GM12874 (cell line): ENCODE data around the gene NRP1.

Source experiments
- TF ChIP-seq, protein P1 (sequence below): IDR thresholded peaks from 2 replicates; pipeline ENCODE4 v1.5.1; 2011; ENCODE audit warnings: low read depth, mild to moderate bottlenecking, control low read depth, low read length, moderate library complexity; ENCODE audit not compliant: insufficient read depth

Gene NRP1

DNA sequence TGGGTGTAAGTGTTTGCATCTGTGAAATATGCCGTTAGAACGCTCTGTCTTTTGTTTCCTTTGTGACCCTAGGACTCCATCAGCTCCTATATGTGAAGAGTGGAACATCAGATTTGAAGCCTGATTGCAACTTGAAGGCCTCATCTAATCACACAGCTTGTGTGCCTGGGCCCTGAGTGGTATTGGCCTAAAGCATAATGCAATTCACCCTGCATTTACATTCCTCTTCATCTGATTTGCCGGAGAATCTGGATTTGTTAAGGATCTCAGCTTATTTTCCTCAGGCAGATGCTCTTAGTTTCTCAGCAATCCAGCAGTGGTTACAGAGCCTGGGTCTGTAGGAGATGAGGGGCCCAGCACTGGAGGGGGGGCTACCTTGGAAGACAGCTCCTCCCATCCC, 193.2 kb downstream of the NRP1 start:
- TF ChIP-seq, protein P1, sequence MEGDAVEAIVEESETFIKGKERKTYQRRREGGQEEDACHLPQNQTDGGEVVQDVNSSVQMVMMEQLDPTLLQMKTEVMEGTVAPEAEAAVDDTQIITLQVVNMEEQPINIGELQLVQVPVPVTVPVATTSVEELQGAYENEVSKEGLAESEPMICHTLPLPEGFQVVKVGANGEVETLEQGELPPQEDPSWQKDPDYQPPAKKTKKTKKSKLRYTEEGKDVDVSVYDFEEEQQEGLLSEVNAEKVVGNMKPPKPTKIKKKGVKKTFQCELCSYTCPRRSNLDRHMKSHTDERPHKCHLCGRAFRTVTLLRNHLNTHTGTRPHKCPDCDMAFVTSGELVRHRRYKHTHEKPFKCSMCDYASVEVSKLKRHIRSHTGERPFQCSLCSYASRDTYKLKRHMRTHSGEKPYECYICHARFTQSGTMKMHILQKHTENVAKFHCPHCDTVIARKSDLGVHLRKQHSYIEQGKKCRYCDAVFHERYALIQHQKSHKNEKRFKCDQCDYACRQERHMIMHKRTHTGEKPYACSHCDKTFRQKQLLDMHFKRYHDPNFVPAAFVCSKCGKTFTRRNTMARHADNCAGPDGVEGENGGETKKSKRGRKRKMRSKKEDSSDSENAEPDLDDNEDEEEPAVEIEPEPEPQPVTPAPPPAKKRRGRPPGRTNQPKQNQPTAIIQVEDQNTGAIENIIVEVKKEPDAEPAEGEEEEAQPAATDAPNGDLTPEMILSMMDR, result no peak

DNA sequence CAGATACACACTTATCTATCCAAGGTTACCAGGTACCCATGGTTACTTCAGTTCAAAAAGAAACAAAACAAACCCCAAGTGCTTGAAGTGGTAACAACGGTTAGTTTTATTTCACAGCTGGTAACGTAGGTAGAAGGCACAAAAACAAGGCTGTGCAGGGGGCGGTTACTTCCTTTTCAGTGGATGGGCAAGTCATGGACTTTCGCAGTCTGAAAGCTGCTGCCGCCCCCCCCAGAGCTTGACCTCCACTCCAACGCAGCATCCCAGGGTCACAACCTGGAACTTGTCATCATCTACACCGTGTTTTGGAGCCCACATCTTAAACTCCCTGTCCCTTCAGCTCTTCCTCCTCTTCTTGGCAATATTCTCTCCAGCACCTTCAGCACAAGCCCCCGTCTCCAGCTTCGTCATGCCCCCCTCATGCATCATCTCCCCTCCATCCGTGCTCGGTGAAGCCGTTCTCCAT, 195.3 kb downstream of the NRP1 start:
- TF ChIP-seq, protein P1, result no peak

GRCh38 chr10:33137356-33138005, 197.0 kb downstream of the NRP1 start:
- TF ChIP-seq, protein P1, result no peak

- TF ChIP-seq, protein P1, result no peak
Observed at GRCh38 chr10:33136781-33137180, 197.7 kb downstream of the NRP1 start.

- TF ChIP-seq, protein P1, result no peak
Observed at GRCh38 chr10:33136271-33136670, 198.2 kb downstream of the NRP1 start.

GRCh38 chr10:33134011-33134751, 200.3 kb downstream of the NRP1 start:
- TF ChIP-seq, protein P1, result no peak

DNA sequence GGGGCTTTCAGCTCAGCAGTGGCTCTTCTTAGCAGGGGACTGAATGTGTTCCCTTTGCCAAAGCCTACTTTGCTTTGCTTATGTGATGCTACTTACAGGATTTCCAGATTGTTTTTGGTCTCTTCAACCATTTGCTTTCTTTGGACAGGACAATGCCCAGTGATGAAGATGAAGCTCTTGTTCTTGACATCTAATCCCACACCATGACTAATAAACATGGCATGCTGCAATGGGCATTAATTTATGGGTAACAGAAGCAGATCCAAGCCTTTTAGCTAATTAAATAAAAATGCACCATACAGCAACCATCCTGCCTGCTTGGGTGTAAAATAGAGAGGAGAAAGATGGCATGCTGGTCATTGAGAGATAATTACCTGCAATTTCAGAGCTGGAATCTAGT, 200.9 kb downstream of the NRP1 start:
- TF ChIP-seq, protein P1, result no peak
